HG02981 (cell line): Measurements from ENCODE around the gene ANKLE1.
A peak's percentile ranks its signal among the peaks of the same experiment; 100 is the strongest.

Experiments used
- ATAC-seq: cut with Tn5 transposase; IDR thresholded peaks from one replicate; pipeline ENCODE4 v1.9.1; 2021; ENCODE audit warnings: mild to moderate bottlenecking, moderate library complexity; ENCODE audit not compliant: unreplicated experiment

ANKLE1 gene

GRCh38 chr19:17305216-17305516 is 23.5 kb downstream of the ANKLE1 start:
- no peak for ATAC-seq

GRCh38 chr19:17305517-17306284 is 24.0 kb downstream of the ANKLE1 start, which contains the start of gene MRPL34:
Gene MRPL34, plus strand, starts transcription at chr19:17305872. Its CDS starts 21 bp downstream, at chr19:17305893.
- ATAC-seq: peak; percentile 70

GRCh38 chr19:17306285-17306714 is 24.6 kb downstream of the ANKLE1 start:
- ATAC-seq: no peak

- no peak for ATAC-seq
Measured at GRCh38 chr19:17307876-17308377, 26.2 kb downstream of the ANKLE1 start.

- ATAC-seq: peak; percentile 53
Measured at GRCh38 chr19:17309198-17309964, 27.7 kb downstream of the ANKLE1 start, which contains the start of gene DDA1. Gene DDA1, plus strand, starts transcription at chr19:17309563. Its CDS starts 92 bp downstream, at chr19:17309655.

GRCh38 chr19:17309965-17310461 is 28.3 kb downstream of the ANKLE1 start:
- no peak for ATAC-seq

GRCh38 chr19:17311455-17312188 is 29.9 kb downstream of the ANKLE1 start:
- ATAC-seq: no peak

- ATAC-seq: no peak
Measured at GRCh38 chr19:17312189-17313113, 30.8 kb downstream of the ANKLE1 start.

GRCh38 chr19:17314007-17314593 is 32.4 kb downstream of the ANKLE1 start:
- ATAC-seq: no peak

- no peak for ATAC-seq
Measured at GRCh38 chr19:17318966-17319365, 37.3 kb downstream of the ANKLE1 start.

GRCh38 chr19:17319473-17320238 is 38.0 kb downstream of the ANKLE1 start:
- ATAC-seq: no peak

- no peak for ATAC-seq
Measured at GRCh38 chr19:17320435-17320834, 38.7 kb downstream of the ANKLE1 start.

GRCh38 chr19:17321655-17322489 is 40.2 kb downstream of the ANKLE1 start:
- ATAC-seq: no peak

GRCh38 chr19:17322854-17323253 is 41.2 kb downstream of the ANKLE1 start:
- no peak for ATAC-seq

GRCh38 chr19:17323300-17323963 is 41.7 kb downstream of the ANKLE1 start:
- ATAC-seq: no peak

- ATAC-seq: no peak
Measured at GRCh38 chr19:17323964-17324332, 42.2 kb downstream of the ANKLE1 start.

- no peak for ATAC-seq
Measured at GRCh38 chr19:17324357-17325114, 42.8 kb downstream of the ANKLE1 start.
